Hematopoietic multipotent progenitor cell treated with erythropoietin and hydrocortisone succinate and interleukin-3 and kit ligand, for 6 days (in vitro differentiated cells): ENCODE results near the gene COBL.

Experiments used
- DNase-seq: peaks from one replicate; pipeline ENCODE4 v3.0.0-alpha.2; 2015

COBL gene

GRCh38 chr7:51274955-51275354 is 41.7 kb downstream of the COBL start:
- DNase-seq: no peak

GRCh38 chr7:51274001-51274400 is 42.6 kb downstream of the COBL start:
- DNase-seq: no peak

- no peak for DNase-seq
Measured at GRCh38 chr7:51273360-51273759, 43.2 kb downstream of the COBL start.

GRCh38 chr7:51270965-51271364 is 45.6 kb downstream of the COBL start:
- DNase-seq: no peak

GRCh38 chr7:51269911-51270310 is 46.7 kb downstream of the COBL start:
- DNase-seq: no peak

- no peak for DNase-seq
Measured at GRCh38 chr7:51269321-51269720, 47.3 kb downstream of the COBL start.

GRCh38 chr7:51268859-51269258 is 47.8 kb downstream of the COBL start:
- no peak for DNase-seq

- DNase-seq: no peak
Measured at GRCh38 chr7:51267169-51267568, 49.4 kb downstream of the COBL start.

GRCh38 chr7:51265066-51265907 is 51.3 kb downstream of the COBL start:
- no peak for DNase-seq

GRCh38 chr7:51263631-51264484 is 52.8 kb downstream of the COBL start:
- DNase-seq: no peak

GRCh38 chr7:51262796-51263531 is 53.6 kb downstream of the COBL start:
- no peak for DNase-seq

- DNase-seq: no peak
Measured at GRCh38 chr7:51261950-51262795, 54.4 kb downstream of the COBL start.

- DNase-seq: no peak
Measured at GRCh38 chr7:51261117-51261835, 55.3 kb downstream of the COBL start.

GRCh38 chr7:51260516-51260915 is 56.1 kb downstream of the COBL start:
- DNase-seq: no peak

- no peak for DNase-seq
Measured at GRCh38 chr7:51259766-51260165, 56.8 kb downstream of the COBL start.

GRCh38 chr7:51256916-51257315 is 59.7 kb downstream of the COBL start:
- DNase-seq: no peak

GRCh38 chr7:51256209-51256781 is 60.3 kb downstream of the COBL start:
- no peak for DNase-seq

GRCh38 chr7:51255536-51256208 is 60.9 kb downstream of the COBL start:
- DNase-seq: no peak

- DNase-seq: no peak
Measured at GRCh38 chr7:51255036-51255435, 61.6 kb downstream of the COBL start.

- DNase-seq: no peak
Measured at GRCh38 chr7:51253157-51253556, 63.5 kb downstream of the COBL start.

- no peak for DNase-seq
Measured at GRCh38 chr7:51251290-51251689, 65.3 kb downstream of the COBL start.
